ENCODE results near the gene ZNF284. TPM values are rescaled to one million over a fixed set of nuclear protein-coding genes. Genes with fewer than 3 reads are reported as not detected.
"Not testable (repeated sequence)": the region's sequence is repeated elsewhere in the genome, so short reads cannot be mapped to it uniquely, and the experiment has no call there.

The ZNF284 gene
- total and polyA plus RNA-seq, 2 donors (not counting 1 experiment from before 2014, with no cell fraction given), result 2.1 to 3.3 TPM

DNA sequence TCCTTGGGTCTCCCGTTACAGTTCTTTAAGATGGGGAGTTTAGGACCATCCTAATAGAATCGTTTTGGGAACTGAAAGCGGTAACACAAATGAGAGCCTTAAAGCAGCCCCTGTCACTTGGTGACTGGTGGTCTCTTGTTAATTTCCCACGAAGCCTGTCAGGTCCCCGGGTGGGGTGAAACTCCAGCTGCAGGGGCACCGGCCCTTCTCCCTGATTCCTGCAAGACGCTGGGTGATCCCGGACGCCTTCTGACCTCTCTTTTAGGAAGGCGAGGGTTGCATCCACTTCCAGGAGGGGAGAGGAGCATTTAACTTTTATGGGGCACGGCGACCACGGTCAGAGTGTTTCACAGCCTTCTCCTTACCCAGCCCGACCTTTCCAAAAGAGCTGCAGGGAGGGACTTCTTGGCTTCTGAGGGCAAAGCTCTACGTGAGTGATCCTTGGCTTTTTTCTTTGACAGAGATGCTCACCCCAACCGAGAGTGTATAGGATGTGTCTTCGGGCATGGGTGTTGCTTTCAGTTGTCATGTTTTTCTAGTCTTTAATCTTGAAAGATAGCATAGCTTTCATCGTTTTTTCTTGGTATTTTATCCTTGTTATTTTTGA is 41.9 kb downstream of the ZNF284 start:
- H3K27me3 ChIP-seq (replicated peaks in 1 of 4; ENCODE audit: control extremely low read depth in 1 of 4, control insufficient read depth in 3 of 4, insufficient read depth in 4 of 4, low read length in 3 of 4), result no peaks in the 10 kb centered on the region
- peaks cover 6 to 26% (median 18%) of the 10 kb centered on the region in 3 donors for H3K9me3 ChIP-seq (ENCODE audit: control extremely low read depth in 1 of 3, control insufficient read depth in 2 of 3, insufficient read depth in 1 of 3, low read length in 2 of 3)
- H3K4me1 Mint-ChIP-seq, result peaks cover 28% of the 10 kb centered on the region
- 6% methylated on average over 14 of the region's 18 CpGs for WGBS (ENCODE audit: insufficient coverage)
- H3K36me3 ChIP-seq (replicated peaks in 1 of 2; ENCODE audit: control extremely low read depth in 1 of 2, control insufficient read depth in 1 of 2, extremely low read depth in 1 of 2, insufficient read depth in 2 of 2, low read length in 1 of 2), result peaks cover 8 to 12% of the 10 kb centered on the region in 2 experiments
- H4K20me1 ChIP-seq (ENCODE audit: control insufficient read depth, insufficient read depth, low read length, poor library complexity, severe bottlenecking), result no peaks in the 10 kb centered on the region
- no peaks in the 10 kb centered on the region for H3K27me3 Mint-ChIP-seq
- TF ChIP-seq EZH2 (IDR thresholded peaks at IDR 0.05; ENCODE audit: borderline replicate concordance, insufficient read depth, low read depth, low read length, poor library complexity, severe bottlenecking), result no peak
- no peak for DNase-seq
- peak overlapping the region; percentile 99 for H3K4me3 Mint-ChIP-seq
- peaks cover 6% of the 10 kb centered on the region for H3K9me3 Mint-ChIP-seq (ENCODE audit: insufficient read depth)
- H2AFZ ChIP-seq (ENCODE audit: insufficient read depth, low read depth, low read length, poor library complexity, severe bottlenecking), result peak overlapping the region; percentile 94
- POLR2A ChIA-PET, result interaction anchor here (1.2 kb wide), 1 partner anchor 19 kb away, joined by 3 read pairs; no protein-coding TSS in a partner anchor
- H3K4me3 ChIP-seq (ENCODE audit: control extremely low read depth in 1 of 5, extremely low read depth in 1 of 5, insufficient read depth in 1 of 5, low read depth in 2 of 5, low read length in 4 of 5), result peak overlapping the region; percentile 71 to 98 (median 86)
- peak overlapping the region; percentile 45 to 65 for H3K27ac ChIP-seq (ENCODE audit: low read length in 2 of 2)
- peak overlapping the region; percentile 87 for H3K9ac ChIP-seq (ENCODE audit: low read length)
- peaks cover 9 to 19% of the 10 kb centered on the region in 2 donors for H3K4me1 ChIP-seq (ENCODE audit: control insufficient read depth in 2 of 2, insufficient read depth in 2 of 2, low read length in 2 of 2)
- peak overlapping the region; percentile 90 for H3K27ac Mint-ChIP-seq
- ATAC-seq (ENCODE audit: low read depth), result peak; percentile 1
- H3K4me2 ChIP-seq (replicated peaks; ENCODE audit: low read depth, low read length, poor library complexity, severe bottlenecking), result peak overlapping the region; percentile 77
- intact Hi-C loops (cut with micrococcal nuclease), result loop anchor here (1.0 to 5.0 kb wide), 11 partner anchors 20 to 334 kb away; partner anchors contain the start of genes ZNF222, ZNF224, ZNF226 and ZNF227
- CTCF ChIA-PET, result no interaction called here
- H3K79me2 ChIP-seq (ENCODE audit: control insufficient read depth, insufficient read depth, low read length), result no peaks in the 10 kb centered on the region

GRCh38 chr19:44121162-44121561 is 49.2 kb downstream of the ZNF284 start:
- CTCF ChIA-PET; ATAC-seq (ENCODE audit: low read depth); H3K4me3 ChIP-seq (ENCODE audit: control extremely low read depth in 1 of 5, extremely low read depth in 1 of 5, insufficient read depth in 1 of 5, low read depth in 2 of 5, low read length in 4 of 5); DNase-seq; H2AFZ ChIP-seq (ENCODE audit: insufficient read depth, low read depth, low read length, poor library complexity, severe bottlenecking); H3K4me1 ChIP-seq (ENCODE audit: control insufficient read depth in 2 of 2, insufficient read depth in 2 of 2, low read length in 2 of 2); H3K27ac ChIP-seq (ENCODE audit: low read length in 2 of 2); H4K20me1 ChIP-seq (ENCODE audit: control insufficient read depth, insufficient read depth, low read length, poor library complexity, severe bottlenecking); H3K9ac ChIP-seq (ENCODE audit: low read length); H3K4me3 Mint-ChIP-seq; H3K4me1 Mint-ChIP-seq; H3K27me3 ChIP-seq (replicated peaks in 1 of 4; ENCODE audit: control extremely low read depth in 1 of 4, control insufficient read depth in 3 of 4, insufficient read depth in 4 of 4, low read length in 3 of 4); H3K27me3 Mint-ChIP-seq; intact Hi-C loops (cut with micrococcal nuclease); H3K9me3 ChIP-seq (ENCODE audit: control extremely low read depth in 1 of 3, control insufficient read depth in 2 of 3, insufficient read depth in 1 of 3, low read length in 2 of 3); POLR2A ChIA-PET; H3K4me2 ChIP-seq (replicated peaks; ENCODE audit: low read depth, low read length, poor library complexity, severe bottlenecking); H3K27ac Mint-ChIP-seq: not testable (repeated sequence)
- peaks cover 11% of the 10 kb centered on the region for H3K79me2 ChIP-seq (ENCODE audit: control insufficient read depth, insufficient read depth, low read length)
- peaks cover 18% of the 10 kb centered on the region for H3K9me3 Mint-ChIP-seq (ENCODE audit: insufficient read depth)
- WGBS (ENCODE audit: insufficient coverage), result 100% methylated on average over 3 of the region's 4 CpGs
- H3K36me3 ChIP-seq (replicated peaks in 1 of 2; ENCODE audit: control extremely low read depth in 1 of 2, control insufficient read depth in 1 of 2, extremely low read depth in 1 of 2, insufficient read depth in 2 of 2, low read length in 1 of 2), result peaks cover 19 to 58% of the 10 kb centered on the region in 2 experiments
